GM18499 (cell line): ENCODE measurements around the gene ERMN.
"Not testable (repeated sequence)": the region's sequence is repeated elsewhere in the genome, so short reads cannot be mapped to it uniquely, and the experiment has no call there.

Experiments
- ATAC-seq: cut with Tn5 transposase; IDR thresholded peaks from one replicate; pipeline ENCODE4 v1.9.1; 2021; ENCODE audit warnings: moderate number of reproducible peaks; ENCODE audit not compliant: insufficient read depth, unreplicated experiment

ERMN gene

DNA sequence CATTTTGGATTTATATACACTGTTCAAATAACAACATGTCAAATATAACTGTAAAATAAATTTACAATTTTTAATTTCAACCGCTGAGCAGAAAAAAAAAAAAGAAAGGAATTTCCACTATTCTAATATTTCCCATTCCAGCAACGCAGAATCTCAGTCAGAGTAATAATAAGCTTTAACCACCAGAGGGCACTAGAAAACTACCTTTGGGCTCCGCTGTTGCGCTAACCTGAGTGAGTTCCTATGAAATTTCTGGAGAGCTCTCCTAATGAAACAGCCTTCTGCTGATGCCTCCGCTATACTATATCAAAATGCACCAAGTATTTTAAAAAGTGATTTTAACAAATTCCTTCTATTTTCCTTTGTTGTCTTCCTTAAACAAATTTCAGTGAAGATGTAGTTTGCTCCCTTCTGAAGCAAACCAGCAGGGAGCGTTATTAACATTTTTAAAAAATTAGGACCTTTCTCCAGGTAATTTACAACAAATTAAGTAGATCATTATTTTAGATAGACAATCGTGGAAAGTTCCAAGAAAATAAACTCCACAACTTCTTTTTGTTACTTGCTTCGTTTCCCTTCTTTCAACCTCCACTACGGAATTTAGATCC is 23.0 kb downstream of the ERMN start:
- peak; percentile 72 for ATAC-seq

DNA sequence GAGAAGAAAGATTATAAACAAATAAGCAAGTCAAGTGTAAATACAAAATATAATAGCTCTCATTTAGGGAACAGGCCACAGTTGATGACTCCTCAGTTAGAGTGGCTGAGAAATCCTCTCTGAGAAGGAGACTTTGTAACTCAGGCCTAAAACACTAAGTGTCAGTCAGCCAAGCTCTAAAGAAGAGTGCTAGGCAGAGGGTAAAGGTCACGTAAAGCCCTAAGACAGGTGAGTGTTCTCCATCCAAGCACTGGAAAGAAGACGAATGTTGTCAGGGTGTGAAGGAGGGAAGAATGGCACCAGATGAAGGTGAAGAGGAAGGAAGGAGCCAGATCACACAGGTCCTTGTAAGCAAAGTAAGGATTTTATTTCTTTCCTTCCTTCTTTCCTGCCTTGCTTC is 24.3 kb downstream of the ERMN start:
- no peak for ATAC-seq

DNA sequence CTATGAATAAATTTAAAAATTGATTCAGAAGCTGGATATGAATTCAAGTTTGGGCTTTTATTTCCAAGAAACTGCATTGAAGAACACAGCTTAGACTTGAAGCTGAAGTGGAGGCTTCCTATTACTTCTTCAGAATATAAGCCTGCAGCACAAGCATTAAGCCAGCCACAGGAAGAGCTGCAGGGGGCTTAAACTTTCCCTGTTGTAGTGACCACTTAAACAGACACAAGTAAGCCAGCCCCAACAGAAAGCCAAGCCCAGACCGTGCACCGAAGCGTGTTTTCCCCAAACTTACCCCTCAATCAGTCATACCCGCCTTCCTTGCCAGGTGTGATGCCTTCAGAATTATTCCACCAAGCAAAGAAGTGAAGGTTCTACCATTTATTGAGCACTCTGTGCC is 28.7 kb downstream of the ERMN start:
- no peak for ATAC-seq

DNA sequence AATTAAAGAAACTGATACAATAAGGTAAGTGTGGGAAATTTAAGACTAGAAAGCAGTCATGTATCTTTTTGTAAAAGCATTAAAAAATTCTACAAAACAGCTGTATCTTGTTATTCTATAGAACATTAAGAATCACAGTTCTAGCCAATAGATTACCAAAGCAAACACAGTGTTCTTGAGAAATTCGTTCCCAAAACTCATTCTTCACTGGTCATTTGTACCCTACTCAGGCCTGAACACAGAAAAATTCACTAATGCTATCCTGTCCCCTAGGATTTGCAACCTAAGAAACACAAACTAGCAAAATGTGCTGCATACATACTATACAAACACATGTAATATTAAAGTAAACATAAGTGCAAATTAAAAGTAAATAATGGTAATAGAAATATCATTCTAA is 29.1 kb downstream of the ERMN start:
- ATAC-seq = no peak

DNA sequence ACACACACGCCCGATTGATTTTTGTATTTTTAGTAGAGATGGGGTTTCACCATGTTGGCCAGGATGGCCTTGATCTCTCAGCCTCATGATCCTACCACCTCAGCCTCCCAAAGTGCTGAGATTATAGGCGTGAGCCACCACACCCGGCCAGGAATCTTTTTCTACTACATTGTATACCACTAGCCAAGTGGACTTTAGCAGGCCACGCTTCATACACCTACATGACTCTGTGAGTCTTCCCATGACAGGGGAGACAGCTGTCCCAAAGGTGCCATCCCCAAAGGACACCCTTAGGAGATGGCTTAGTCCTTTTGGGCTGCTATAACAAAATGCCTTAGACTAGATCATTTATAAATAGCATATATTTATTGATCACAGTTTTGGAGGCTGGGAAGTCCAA is 32.8 kb downstream of the ERMN start:
- ATAC-seq = no peak

DNA sequence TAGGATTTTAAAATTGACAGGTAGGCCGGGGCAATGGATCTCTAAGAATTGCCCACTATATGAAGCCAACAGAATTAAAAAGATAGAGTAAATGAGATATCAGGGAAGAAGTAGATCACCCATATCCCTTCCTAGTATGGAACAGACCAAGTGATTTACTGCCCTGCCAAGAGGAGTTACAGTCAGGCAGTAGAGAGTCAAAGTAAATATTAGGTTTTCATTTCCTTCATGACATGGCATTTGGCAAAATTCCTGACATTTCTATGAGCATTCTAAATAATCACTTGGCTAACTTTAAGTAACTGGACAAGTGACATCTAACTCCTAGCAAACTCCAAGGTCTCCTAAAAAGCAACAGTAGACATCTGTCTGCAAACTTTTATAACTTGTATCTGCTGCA is 34.6 kb downstream of the ERMN start:
- no peak for ATAC-seq

DNA sequence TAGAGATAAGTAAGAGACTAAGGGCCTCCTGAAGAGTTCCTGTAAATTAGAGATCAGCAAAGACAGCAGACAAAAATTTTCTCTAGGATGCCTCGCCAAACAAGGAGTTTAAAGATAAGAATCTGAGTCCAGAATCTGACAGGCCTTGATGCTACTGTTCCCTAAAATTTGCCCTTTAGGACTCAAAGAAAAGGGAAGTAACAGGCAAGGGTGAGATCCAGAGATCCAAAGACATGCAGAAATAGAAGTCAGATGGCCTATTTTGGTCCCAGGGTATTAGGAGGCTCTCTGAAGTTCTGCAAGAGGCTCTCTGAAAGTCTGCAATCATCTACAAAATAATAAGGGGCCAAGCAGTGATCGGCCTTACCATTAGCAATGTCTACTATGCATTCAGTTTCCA is 35.1 kb downstream of the ERMN start:
- ATAC-seq = no peak

DNA sequence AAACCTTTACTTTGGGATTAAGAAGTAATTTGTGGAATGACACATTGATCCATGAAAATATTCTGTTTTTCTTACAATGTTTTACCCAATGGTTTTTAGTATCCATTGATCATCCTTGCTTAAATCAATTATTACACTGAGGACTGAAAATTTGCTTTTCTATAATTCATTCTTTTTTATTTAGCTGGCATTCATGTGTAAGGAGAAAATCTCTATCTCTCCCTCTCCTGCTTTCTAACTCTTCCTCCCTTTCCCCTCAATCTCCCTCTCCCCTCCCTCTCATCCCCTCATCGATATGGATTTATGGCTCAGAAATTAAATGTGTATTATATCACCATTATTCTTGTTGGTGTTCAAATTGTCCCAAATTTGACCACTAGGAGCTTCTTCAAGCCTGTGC is 38.5 kb downstream of the ERMN start:
- no peak for ATAC-seq

DNA sequence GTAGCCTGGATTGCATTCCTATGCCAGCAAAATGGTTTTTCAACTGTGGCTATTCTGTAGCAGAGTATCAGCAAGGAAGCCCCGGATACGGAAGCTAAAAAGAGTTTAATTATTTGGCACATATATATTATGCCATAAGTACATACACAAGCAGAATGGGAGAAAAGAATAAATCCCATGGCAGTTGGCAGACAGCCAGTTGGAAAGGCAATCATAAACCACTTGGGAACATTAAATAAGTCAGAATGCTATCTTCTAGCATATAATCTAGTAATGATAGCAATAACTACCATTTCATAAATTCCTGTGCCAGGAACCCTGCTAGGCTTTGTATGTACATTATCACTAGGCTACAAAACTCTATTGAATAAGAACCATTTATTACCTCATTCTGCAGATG is 42.2 kb downstream of the ERMN start:
- ATAC-seq = no peak

DNA sequence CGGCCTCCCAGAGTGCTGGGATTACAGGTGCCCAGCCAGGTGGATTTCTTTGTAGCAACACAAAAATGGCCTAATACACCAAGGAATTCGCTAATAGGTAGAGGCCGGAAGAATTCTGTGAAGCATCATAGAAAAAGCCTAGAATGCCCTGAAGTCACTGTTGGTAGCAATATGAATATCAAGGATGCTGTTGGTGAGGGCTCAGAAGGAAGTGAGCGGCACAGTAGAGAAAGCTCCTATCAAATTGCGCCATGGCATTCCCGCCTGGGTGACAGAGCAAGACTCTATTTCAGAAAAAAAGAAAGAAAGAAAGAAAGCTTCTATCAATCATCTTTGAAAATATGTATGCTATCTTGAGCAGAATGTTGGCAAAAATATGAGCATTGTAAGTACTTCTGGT is 44.3 kb downstream of the ERMN start:
- ATAC-seq = no peak

DNA sequence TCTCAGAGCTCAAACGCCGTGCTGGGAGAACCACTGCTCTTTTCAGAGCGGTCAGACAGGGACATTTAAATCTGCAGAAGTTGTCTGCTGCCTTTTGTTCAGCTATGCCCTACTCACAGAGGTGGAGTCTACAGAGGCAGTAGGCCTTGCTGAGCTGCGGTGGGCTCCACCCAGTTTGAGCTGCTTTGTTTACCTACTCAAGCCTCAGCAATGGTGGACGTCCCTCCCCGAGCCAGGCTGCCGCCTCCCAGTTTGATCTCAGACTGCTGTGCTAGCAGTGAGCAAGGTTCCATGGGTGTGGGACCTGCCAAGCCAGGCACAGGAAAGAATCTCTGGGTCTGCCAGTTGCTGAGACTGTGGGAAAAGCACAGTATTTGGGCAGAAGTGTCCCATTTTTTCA is 46.3 kb downstream of the ERMN start:
- ATAC-seq = not testable (repeated sequence)

DNA sequence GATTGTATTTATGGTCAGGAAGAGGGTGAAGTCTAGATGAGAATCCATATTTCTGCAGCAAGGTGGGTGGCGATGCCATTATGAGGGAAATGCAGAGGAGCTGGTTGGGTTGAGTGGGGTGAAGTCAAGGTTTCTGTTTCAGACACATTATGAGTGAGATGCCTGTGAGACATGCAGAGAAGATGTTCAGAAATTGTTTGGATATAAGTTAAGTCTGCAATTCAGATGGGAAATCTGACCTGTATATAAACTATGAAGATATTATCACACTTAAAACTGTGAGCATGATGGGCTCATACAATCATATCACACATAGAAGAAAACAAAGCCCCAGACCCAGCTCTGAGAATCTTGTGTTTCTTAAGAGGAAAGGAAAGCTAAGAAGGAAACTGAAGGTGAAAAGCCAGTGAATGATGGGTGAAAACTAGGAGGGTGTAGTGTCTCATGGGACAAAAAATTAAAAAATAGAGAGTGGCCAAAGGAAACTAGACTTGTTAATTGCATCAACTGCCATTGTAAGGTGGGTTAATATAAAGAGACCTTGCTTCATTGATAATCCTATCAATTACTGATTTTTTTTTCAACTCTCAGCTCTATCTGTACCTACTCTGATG is 53.9 kb downstream of the ERMN start:
- no peak for ATAC-seq

DNA sequence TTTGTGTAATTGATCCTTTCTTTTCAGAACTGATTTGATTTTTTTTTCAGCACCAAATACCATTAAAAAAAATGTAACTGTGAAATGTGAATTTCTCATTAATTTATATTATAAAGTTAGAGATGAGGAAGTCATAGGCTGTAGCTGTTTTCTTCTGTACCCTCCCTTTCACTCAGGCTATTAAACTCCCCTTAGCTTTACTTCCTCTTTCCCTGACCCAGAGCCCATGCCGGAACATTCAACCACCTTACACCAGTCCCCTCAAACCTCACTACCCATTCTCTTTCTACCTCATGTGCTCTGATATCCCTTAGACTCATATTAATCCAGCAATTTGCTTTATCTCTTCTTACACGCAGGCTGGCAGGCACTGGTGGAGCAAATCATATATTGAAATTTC is 55.7 kb downstream of the ERMN start:
- ATAC-seq = peak; percentile 58

DNA sequence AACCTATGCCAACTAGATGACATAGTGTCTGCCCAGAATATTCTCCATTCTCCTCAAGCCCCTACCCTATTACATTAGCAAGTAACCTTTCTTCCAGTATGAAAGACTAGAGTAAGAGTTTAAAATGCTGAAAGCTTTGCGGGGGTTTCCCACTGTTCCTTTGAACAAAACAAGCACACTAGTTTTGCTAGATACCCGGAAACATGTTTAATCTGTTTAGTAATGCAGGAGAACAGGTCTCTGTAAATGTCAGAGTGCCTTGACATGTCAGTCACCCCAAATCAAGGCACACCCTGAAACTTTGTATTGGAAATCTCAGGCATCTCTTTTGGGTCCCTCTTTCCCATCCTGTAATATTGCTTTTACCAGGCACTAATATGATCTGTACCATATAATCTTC is 56.6 kb downstream of the ERMN start:
- ATAC-seq = no peak
